Esophagus muscularis mucosa (tissue), 3 donors: ENCODE measurements around the gene USP49.

ENCODE experiments used
- POLR2A ChIP-seq: fragments of 450-650 bp; IDR thresholded peaks from one replicate; pipeline ENCODE4 v1.6.1; 2017; ENCODE audit warnings: antibody characterized with exemption, moderate library complexity, mild to moderate bottlenecking, low read depth
- TF ChIP-seq, protein P1 (sequence below), 3 experiments: fragments of 200-600 bp in 2 of 3; fragments of 450-650 bp in 1 of 3; sonication (generic) in 2 of 3; IDR thresholded peaks; one replicate each; pipeline ENCODE4 v1.5.1; 2017 to 2019; ENCODE audit warnings: antibody characterized with exemption in 3 of 3, mild to moderate bottlenecking in 2 of 3, moderate library complexity in 1 of 3

DNA sequence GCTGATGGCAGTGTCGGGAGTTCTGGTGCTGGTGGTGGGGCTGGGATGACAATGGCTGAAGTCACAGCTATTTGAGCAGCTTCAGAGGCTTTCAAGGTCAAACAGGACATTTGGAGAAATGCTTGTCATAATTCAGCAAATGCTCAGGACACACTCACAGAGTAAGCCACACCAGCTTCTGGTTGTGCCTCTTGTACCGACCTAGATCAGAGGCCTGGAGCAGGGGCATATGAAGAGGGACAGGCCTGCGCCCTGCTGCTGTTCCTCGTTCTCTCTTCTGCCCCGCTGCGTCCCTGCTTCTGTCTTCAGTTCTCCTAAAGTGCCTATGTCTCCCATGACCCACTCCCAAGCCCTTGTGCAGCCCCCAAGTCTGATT lies 147.1 kb downstream of the USP49 start:
- TF ChIP-seq, protein P1, sequence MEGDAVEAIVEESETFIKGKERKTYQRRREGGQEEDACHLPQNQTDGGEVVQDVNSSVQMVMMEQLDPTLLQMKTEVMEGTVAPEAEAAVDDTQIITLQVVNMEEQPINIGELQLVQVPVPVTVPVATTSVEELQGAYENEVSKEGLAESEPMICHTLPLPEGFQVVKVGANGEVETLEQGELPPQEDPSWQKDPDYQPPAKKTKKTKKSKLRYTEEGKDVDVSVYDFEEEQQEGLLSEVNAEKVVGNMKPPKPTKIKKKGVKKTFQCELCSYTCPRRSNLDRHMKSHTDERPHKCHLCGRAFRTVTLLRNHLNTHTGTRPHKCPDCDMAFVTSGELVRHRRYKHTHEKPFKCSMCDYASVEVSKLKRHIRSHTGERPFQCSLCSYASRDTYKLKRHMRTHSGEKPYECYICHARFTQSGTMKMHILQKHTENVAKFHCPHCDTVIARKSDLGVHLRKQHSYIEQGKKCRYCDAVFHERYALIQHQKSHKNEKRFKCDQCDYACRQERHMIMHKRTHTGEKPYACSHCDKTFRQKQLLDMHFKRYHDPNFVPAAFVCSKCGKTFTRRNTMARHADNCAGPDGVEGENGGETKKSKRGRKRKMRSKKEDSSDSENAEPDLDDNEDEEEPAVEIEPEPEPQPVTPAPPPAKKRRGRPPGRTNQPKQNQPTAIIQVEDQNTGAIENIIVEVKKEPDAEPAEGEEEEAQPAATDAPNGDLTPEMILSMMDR (IDR thresholded peaks at IDR 0.05), result no peak
- TF ChIP-seq POLR2A, result no peak
